Measurements from ENCODE around the gene CHP1. TPM values are rescaled to one million over a fixed set of nuclear protein-coding genes. Genes with fewer than 3 reads are reported as not detected.
"Not testable (repeated sequence)": the region's sequence is repeated elsewhere in the genome, so short reads cannot be mapped to it uniquely, and the experiment has no call there.

Gene CHP1
- total RNA-seq, 1 donor from 2014 or later = 72.9 TPM

GRCh38 chr15:41254560-41254959 is 23.5 kb downstream of the CHP1 start:
- intact Hi-C loops (cut with micrococcal nuclease) = no loop called here

- intact Hi-C loops (cut with micrococcal nuclease) = no loop called here
These were observed 25.0 kb downstream of the CHP1 start for GRCh38 chr15:41256103-41256502.

- intact Hi-C loops (cut with micrococcal nuclease) = no loop called here
These were observed 25.5 kb downstream of the CHP1 start for GRCh38 chr15:41256577-41257038.

- intact Hi-C loops (cut with micrococcal nuclease) = no loop called here
These were observed 27.8 kb downstream of the CHP1 start for GRCh38 chr15:41258750-41259471.

GRCh38 chr15:41259546-41260189 is 28.6 kb downstream of the CHP1 start:
- intact Hi-C loops (cut with micrococcal nuclease) = no loop called here

- intact Hi-C loops (cut with micrococcal nuclease) = not testable (repeated sequence)
These were observed 29.9 kb downstream of the CHP1 start for GRCh38 chr15:41260924-41261323.

- intact Hi-C loops (cut with micrococcal nuclease) = no loop called here
These were observed 31.5 kb downstream of the CHP1 start for GRCh38 chr15:41262571-41262970.

GRCh38 chr15:41263891-41264351 is 32.9 kb downstream of the CHP1 start:
- intact Hi-C loops (cut with micrococcal nuclease) = no loop called here

- intact Hi-C loops (cut with micrococcal nuclease) = no loop called here
These were observed 38.8 kb downstream of the CHP1 start for GRCh38 chr15:41269887-41270286.

GRCh38 chr15:41276831-41277230 is 45.8 kb downstream of the CHP1 start:
- intact Hi-C loops (cut with micrococcal nuclease) = no loop called here

- intact Hi-C loops (cut with micrococcal nuclease) = no loop called here
These were observed 47.3 kb downstream of the CHP1 start for GRCh38 chr15:41278319-41278718.

- intact Hi-C loops (cut with micrococcal nuclease) = loop anchor here (5.0 to 10.0 kb wide), 4 partner anchors 545 to 993 kb away; partner anchors contain the start of genes CCDC32, EHD4, GANC and JMJD7
These were observed 48.6 kb downstream of the CHP1 start for GRCh38 chr15:41279535-41280283.

GRCh38 chr15:41281236-41281635 is 50.2 kb downstream of the CHP1 start:
- intact Hi-C loops (cut with micrococcal nuclease) = loop anchor here (5.0 to 10.0 kb wide), 4 partner anchors 544 to 991 kb away; partner anchors contain the start of genes CCDC32, EHD4, GANC and JMJD7

GRCh38 chr15:41282436-41282835 is 51.4 kb downstream of the CHP1 start:
- intact Hi-C loops (cut with micrococcal nuclease) = loop anchor here (5.0 to 10.0 kb wide), 4 partner anchors 542 to 990 kb away; partner anchors contain the start of genes CCDC32, EHD4, GANC and JMJD7

GRCh38 chr15:41282980-41283652 is 52.0 kb downstream of the CHP1 start:
- intact Hi-C loops (cut with micrococcal nuclease) = loop anchor here (1.0 to 10.0 kb wide), 9 partner anchors 48 to 989 kb away; partner anchors contain the start of genes CCDC32, CHAC1, CHP1 and EHD4

- intact Hi-C loops (cut with micrococcal nuclease) = loop anchor here (1.0 to 10.0 kb wide), 11 partner anchors 47 to 988 kb away; partner anchors contain the start of genes CCDC32, CHAC1, CHP1 and EHD4
These were observed 52.8 kb downstream of the CHP1 start for GRCh38 chr15:41283653-41284426.

GRCh38 chr15:41284427-41285177 is 53.5 kb downstream of the CHP1 start:
- intact Hi-C loops (cut with micrococcal nuclease) = loop anchor here (1.0 to 10.0 kb wide), 6 partner anchors 132 to 988 kb away; partner anchors contain the start of genes CCDC32, EHD4, GANC and JMJD7

GRCh38 chr15:41285285-41285684 is 54.2 kb downstream of the CHP1 start:
- intact Hi-C loops (cut with micrococcal nuclease) = loop anchor here (2.0 to 10.0 kb wide), 2 partner anchors 132 to 540 kb away; partner anchors contain the start of genes JMJD7 and RTF1
